Left lung (tissue), 10 donors: ENCODE data around the gene OR13C3. TPM values are rescaled to one million over a fixed set of nuclear protein-coding genes. Genes with fewer than 3 reads are reported as not detected.
A peak's percentile ranks its signal among the peaks of the same experiment; 100 is the strongest.

Experiments
- ATAC-seq: fragments of 200-7000 bp; cut with Tn5 transposase; one replicate; pipeline ENCODE4 v1.9.1; 2020; ENCODE audit warnings: moderate library complexity
- DNase-seq, 4 donors: peaks; one replicate each; pipeline ENCODE4 v3.0.0-alpha.2; 2013 to 2020
- H3K27ac ChIP-seq, 2 donors: fragments of 200-600 bp; sonication (generic) in 1 of 2; one replicate each; pipeline versions ENCODE4 v1.5.0 to v1.8.0; 2020 to 2021
- H3K27me3 ChIP-seq, 2 donors: fragments of 200-600 bp; sonication (generic) in 1 of 2; one replicate each; pipeline versions ENCODE4 v1.5.0 to v1.8.0; 2020 to 2021
- H3K36me3 ChIP-seq, 2 donors: fragments of 200-600 bp; sonication (generic) in 1 of 2; one replicate each; pipeline versions ENCODE4 v1.5.0 to v1.8.0; 2020 to 2021
- H3K4me1 ChIP-seq, 2 donors: fragments of 200-600 bp; one replicate each; pipeline ENCODE4 v1.8.0; 2021
- H3K4me3 ChIP-seq, 2 donors: fragments of 200-600 bp; sonication (generic) in 1 of 2; one replicate each; pipeline versions ENCODE4 v1.5.0 to v1.8.0; 2020 to 2021; ENCODE audit warnings: mild to moderate bottlenecking in 1 of 2
- H3K9me3 ChIP-seq, 2 donors: fragments of 200-600 bp; sonication (generic) in 1 of 2; one replicate each; pipeline versions ENCODE4 v1.5.0 to v1.8.0; 2020 to 2021
- CTCF ChIP-seq, 2 donors: fragments of 200-600 bp; sonication (generic) in 1 of 2; IDR thresholded peaks; one replicate each; pipeline versions ENCODE4 v1.5.0 to v1.8.0; 2021; ENCODE audit warnings: antibody characterized with exemption in 2 of 2
- intact Hi-C, 2 donors: fragments of 100-400 bp; cut with DNase I; formaldehyde crosslinking; loops; one replicate each; pipeline versions ENCODE4 v1.11.2 to v1.14.2; 2022
- polyA plus RNA-seq, 6 donors: library from polyadenylated mRNA; unstranded; fragments of 120-200 nt; gene quantifications; one replicate each; pipeline ENCODE4 v1.2.1, GENCODE V29; 2013; ENCODE audit not compliant: insufficient read length in 6 of 6
- total RNA-seq, 2 donors: library from RNA; stranded (reverse); fragmentation: NEBNext Ultra II Directional; extraction: Animal tissue kit (Norgen Biotek cat#: 25700); gene quantifications; one replicate each; pipeline ENCODE4 v1.2.1, GENCODE V29; 2021
- donor health status: DM: no; HTN: yes; CAD: no.
- donor health status: DM: no; HTN: no; CAD: no.

OR13C3 gene
- total and polyA plus RNA-seq, 8 donors, result not detected

- Histone ChIP-seq H3K4me3 (no peak within 1 kb of the TSS), H3K4me1 (no peaks in the 10 kb centered on the region), H3K27me3 (no peaks in the 10 kb centered on the region), H3K9me3 (peaks cover 0 to 26% of the 10 kb centered on the region in 2 donors), H3K27ac (no peak within 1 kb of the TSS), H3K36me3 (no peaks in the 10 kb centered on the region)
- intact Hi-C loops, result no loop called here
- TF ChIP-seq CTCF (IDR thresholded peaks at IDR 0.05), result no peak
- no peak for DNase-seq
- ATAC-seq, result no peak
These were observed 32.2 kb upstream of the OR13C3 start, which contains the start of gene OR13C8 for GRCh38 chr9:104568868-104569267. Gene OR13C8 (plus strand): TSS chr9:104569168. CDS start chr9:104569168, 0 bp downstream.

- no peaks in the 10 kb centered on the region for H3K27me3 ChIP-seq
- H3K4me3 ChIP-seq, result no peak overlapping the region
- no peak for TF ChIP-seq CTCF (IDR thresholded peaks at IDR 0.05)
- no peaks in the 10 kb centered on the region for H3K4me1 ChIP-seq
- H3K36me3 ChIP-seq, result no peaks in the 10 kb centered on the region
- ATAC-seq, result no peak
- intact Hi-C loops, result no loop called here
- peaks cover 0 to 4% of the 10 kb centered on the region in 2 donors for H3K9me3 ChIP-seq
- no peak for DNase-seq
- no peak overlapping the region for H3K27ac ChIP-seq
These were observed 27.7 kb upstream of the OR13C3 start for GRCh38 chr9:104564358-104564757.

GRCh38 chr9:104556830-104557634 lies 20.4 kb upstream of the OR13C3 start:
- Histone ChIP-seq H3K36me3 (no peaks in the 10 kb centered on the region), H3K4me1 (no peaks in the 10 kb centered on the region), H3K27ac (no peak overlapping the region), H3K27me3 (no peaks in the 10 kb centered on the region), H3K4me3 (no peak overlapping the region), H3K9me3 (peaks cover 0 to 22% of the 10 kb centered on the region in 2 donors)
- DNase-seq, result peak in 1 of 4 donors; percentile 37
- intact Hi-C loops, result no loop called here
- no peak for TF ChIP-seq CTCF (IDR thresholded peaks at IDR 0.05)
- ATAC-seq, result no peak

GRCh38 chr9:104555521-104555920 lies 18.9 kb upstream of the OR13C3 start:
- ATAC-seq, result no peak
- intact Hi-C loops, result no loop called here

More at GRCh38 chr9:104555521-104555920, 18.9 kb upstream of the OR13C3 start:
- H3K4me1 ChIP-seq, result no peaks in the 10 kb centered on the region
- no peak for DNase-seq
- TF ChIP-seq CTCF (IDR thresholded peaks at IDR 0.05), result no peak
- no peaks in the 10 kb centered on the region for H3K36me3 ChIP-seq
- no peaks in the 10 kb centered on the region for H3K27me3 ChIP-seq
- H3K4me3 ChIP-seq, result no peak overlapping the region
- H3K9me3 ChIP-seq, result peaks cover 0 to 22% of the 10 kb centered on the region in 2 donors
- no peak overlapping the region for H3K27ac ChIP-seq
